Astrocyte (in vitro differentiated cells and primary cell): ENCODE data around the gene CCDC169. TPM values are rescaled to one million over a fixed set of nuclear protein-coding genes. Genes with fewer than 3 reads are reported as not detected.

ENCODE experiments used
- DNase-seq: peaks from one replicate; pipeline ENCODE4 v3.0.0-alpha.2; 2010; ENCODE audit warnings: low read depth
- FAIRE-seq: peaks from 2 replicates; lab custom pipeline; 2011; peaks lifted over from hg19 to GRCh38; lab: Jason Lieb, UNC
- H2AFZ ChIP-seq: 2 replicates; pipeline ENCODE4 v1.6.0; 2012; ENCODE audit warnings: low read depth, low read length, inconsistent platforms
- H3K27ac ChIP-seq: 2 replicates; pipeline ENCODE4 v1.5.1; 2011; ENCODE audit warnings: low read depth, low read length, inconsistent platforms
- H3K27me3 ChIP-seq: 2 replicates; pipeline ENCODE4 v1.6.0; 2011; ENCODE audit warnings: low read length, inconsistent platforms; ENCODE audit not compliant: insufficient read depth
- H3K36me3 ChIP-seq: 2 replicates; pipeline ENCODE4 v1.5.1; 2011; ENCODE audit warnings: low read length, inconsistent platforms; ENCODE audit not compliant: insufficient read depth
- H3K4me1 ChIP-seq: 2 replicates; pipeline ENCODE4 v1.5.1; 2011; ENCODE audit warnings: low read length, inconsistent platforms; ENCODE audit not compliant: insufficient read depth
- H3K4me2 ChIP-seq: 2 replicates; pipeline ENCODE4 v1.6.0; 2012; ENCODE audit warnings: low read length, inconsistent platforms
- H3K4me3 ChIP-seq: 2 replicates; pipeline ENCODE4 v1.5.1; 2011; ENCODE audit warnings: low read depth, mild to moderate bottlenecking, low read length, inconsistent platforms; ENCODE audit not compliant: insufficient read depth
- H3K79me2 ChIP-seq: 2 replicates; pipeline ENCODE4 v1.6.0; 2012; ENCODE audit warnings: mild to moderate bottlenecking, low read length, inconsistent platforms; ENCODE audit not compliant: insufficient read depth
- H3K9ac ChIP-seq: 2 replicates; pipeline ENCODE4 v1.6.0; 2012; ENCODE audit warnings: mild to moderate bottlenecking, low read length, inconsistent platforms
- H3K9me3 ChIP-seq: 2 replicates; pipeline ENCODE4 v1.5.1; 2012; ENCODE audit warnings: low read depth, mild to moderate bottlenecking, low read length, inconsistent platforms; ENCODE audit not compliant: insufficient read depth
- H4K20me1 ChIP-seq: 2 replicates; pipeline ENCODE4 v1.6.0; 2012; ENCODE audit warnings: low read length, inconsistent platforms; ENCODE audit not compliant: insufficient read depth
- H3K27ac Mint-ChIP-seq: one replicate; pipeline ENCODE4 v1.8.0; 2021; ENCODE audit warnings: mild to moderate bottlenecking, mixed read lengths; ENCODE audit not compliant: unreplicated experiment
- H3K27me3 Mint-ChIP-seq: one replicate; pipeline ENCODE4 v1.8.0; 2021; ENCODE audit warnings: low read depth, mixed read lengths; ENCODE audit not compliant: unreplicated experiment
- H3K36me3 Mint-ChIP-seq: one replicate; pipeline ENCODE4 v1.8.0; 2021; ENCODE audit warnings: low read depth, mixed read lengths; ENCODE audit not compliant: unreplicated experiment
- H3K4me1 Mint-ChIP-seq: one replicate; pipeline ENCODE4 v1.8.0; 2021; ENCODE audit warnings: low read depth, mixed read lengths; ENCODE audit not compliant: unreplicated experiment
- H3K4me3 Mint-ChIP-seq: one replicate; pipeline ENCODE4 v1.8.0; 2021; ENCODE audit warnings: mild to moderate bottlenecking, moderate library complexity, mixed read lengths; ENCODE audit not compliant: unreplicated experiment
- H3K9me3 Mint-ChIP-seq: one replicate; pipeline ENCODE4 v1.8.0; 2021; ENCODE audit warnings: mild to moderate bottlenecking, mixed read lengths; ENCODE audit not compliant: unreplicated experiment
- CTCF ChIP-seq: IDR thresholded peaks from 2 replicates; pipeline ENCODE4 v1.5.1; 2011; ENCODE audit warnings: low read depth, mild to moderate bottlenecking, inconsistent platforms, low read length, moderate library complexity; ENCODE audit not compliant: insufficient read depth
- EZH2 ChIP-seq: IDR thresholded peaks from 2 replicates; pipeline ENCODE4 v1.6.1; 2012; ENCODE audit warnings: mild to moderate bottlenecking, low read length, inconsistent platforms; ENCODE audit not compliant: insufficient read depth
- total RNA-seq: library from RNA; stranded (reverse); gene quantifications from 2 replicates; pipeline ENCODE4 v1.2.1, GENCODE V29; 2021

The CCDC169 gene
- total RNA-seq, 1 donor from 2014 or later, result 0.98 TPM

GRCh38 chr13:36251526-36251925, 46.1 kb downstream of the CCDC169 start:
- TF ChIP-seq EZH2, result no peak
- TF ChIP-seq CTCF, result no peak
- Histone ChIP-seq H3K27ac (no peak overlapping the region), H3K36me3 (no peaks in the 10 kb centered on the region), H3K4me2 (no peak overlapping the region), H3K27me3 (no peaks in the 10 kb centered on the region), H3K79me2 (no peaks in the 10 kb centered on the region), H3K4me1 (no peaks in the 10 kb centered on the region), H3K4me3 (no peak overlapping the region), H4K20me1 (no peaks in the 10 kb centered on the region), H3K9ac (no peak overlapping the region), H2AFZ (no peak overlapping the region), H3K9me3 (peaks cover 3% of the 10 kb centered on the region)
- no peak overlapping the region for H3K27ac Mint-ChIP-seq
- H3K4me3 Mint-ChIP-seq, result no peak overlapping the region
- no peaks in the 10 kb centered on the region for H3K36me3 Mint-ChIP-seq
- FAIRE-seq (no peak), DNase-seq (no peak)
- H3K4me1 Mint-ChIP-seq, result no peaks in the 10 kb centered on the region
- H3K9me3 Mint-ChIP-seq, result peaks cover 2% of the 10 kb centered on the region
- no peaks in the 10 kb centered on the region for H3K27me3 Mint-ChIP-seq

GRCh38 chr13:36251017-36251416, 46.6 kb downstream of the CCDC169 start:
- Histone ChIP-seq H3K36me3 (no peaks in the 10 kb centered on the region), H3K9ac (no peak overlapping the region), H3K4me2 (no peak overlapping the region), H3K4me1 (no peaks in the 10 kb centered on the region), H3K9me3 (peaks cover 3% of the 10 kb centered on the region), H3K27ac (no peak overlapping the region), H3K79me2 (no peaks in the 10 kb centered on the region), H4K20me1 (no peaks in the 10 kb centered on the region), H3K4me3 (no peak overlapping the region), H2AFZ (no peak overlapping the region), H3K27me3 (no peaks in the 10 kb centered on the region)
- Mint-ChIP-seq H3K27me3 (no peaks in the 10 kb centered on the region), H3K4me1 (no peaks in the 10 kb centered on the region), H3K4me3 (no peak overlapping the region), H3K9me3 (no peaks in the 10 kb centered on the region), H3K27ac (no peak overlapping the region), H3K36me3 (no peaks in the 10 kb centered on the region)
- FAIRE-seq, result no peak
- no peak for DNase-seq
- TF ChIP-seq CTCF, result no peak

GRCh38 chr13:36248700-36249099, 48.9 kb downstream of the CCDC169 start:
- no peaks in the 10 kb centered on the region for H3K36me3 ChIP-seq
- Mint-ChIP-seq H3K27me3 (no peaks in the 10 kb centered on the region), H3K36me3 (no peaks in the 10 kb centered on the region), H3K9me3 (no peaks in the 10 kb centered on the region), H3K4me3 (no peak overlapping the region), H3K27ac (no peak overlapping the region), H3K4me1 (no peaks in the 10 kb centered on the region)
- TF ChIP-seq CTCF (no peak), EZH2 (no peak)
- H3K27ac ChIP-seq, result no peak overlapping the region
- H3K4me1 ChIP-seq, result no peaks in the 10 kb centered on the region
- H3K4me3 ChIP-seq, result no peak overlapping the region
- no peak for DNase-seq
- H3K4me2 ChIP-seq, result no peak overlapping the region
- H3K9ac ChIP-seq, result no peak overlapping the region
- peaks cover 3% of the 10 kb centered on the region for H3K9me3 ChIP-seq
- no peaks in the 10 kb centered on the region for H3K79me2 ChIP-seq
- H2AFZ ChIP-seq, result no peak overlapping the region
- H3K27me3 ChIP-seq, result no peaks in the 10 kb centered on the region
- H4K20me1 ChIP-seq, result no peaks in the 10 kb centered on the region
- FAIRE-seq, result no peak
